Adrenal gland (tissue), 5 donors: ENCODE results near the gene KDM4C.

Experiments used
- POLR2A ChIP-seq, 2 donors: fragments of 450-650 bp; IDR thresholded peaks; one replicate each; pipeline ENCODE4 v1.6.1; 2017; ENCODE audit warnings: antibody characterized with exemption in 2 of 2, mild to moderate bottlenecking in 2 of 2, moderate library complexity in 1 of 2
- TF ChIP-seq, protein P1 (sequence below), 6 experiments: fragments of 450-650 bp in 4 of 6; fragments of 200-600 bp in 2 of 6; sonication (generic) in 1 of 6; IDR thresholded peaks; 1 replicate in 5 of 6; 2 replicates in 1 of 6; pipeline versions ENCODE4 v1.5.1 to v1.8.0; 2016 to 2021; ENCODE audit warnings: antibody characterized with exemption in 6 of 6, mild to moderate bottlenecking in 2 of 6, moderate library complexity in 1 of 6
- donor health status: DM: no; HTN: no; CAD: no.

DNA sequence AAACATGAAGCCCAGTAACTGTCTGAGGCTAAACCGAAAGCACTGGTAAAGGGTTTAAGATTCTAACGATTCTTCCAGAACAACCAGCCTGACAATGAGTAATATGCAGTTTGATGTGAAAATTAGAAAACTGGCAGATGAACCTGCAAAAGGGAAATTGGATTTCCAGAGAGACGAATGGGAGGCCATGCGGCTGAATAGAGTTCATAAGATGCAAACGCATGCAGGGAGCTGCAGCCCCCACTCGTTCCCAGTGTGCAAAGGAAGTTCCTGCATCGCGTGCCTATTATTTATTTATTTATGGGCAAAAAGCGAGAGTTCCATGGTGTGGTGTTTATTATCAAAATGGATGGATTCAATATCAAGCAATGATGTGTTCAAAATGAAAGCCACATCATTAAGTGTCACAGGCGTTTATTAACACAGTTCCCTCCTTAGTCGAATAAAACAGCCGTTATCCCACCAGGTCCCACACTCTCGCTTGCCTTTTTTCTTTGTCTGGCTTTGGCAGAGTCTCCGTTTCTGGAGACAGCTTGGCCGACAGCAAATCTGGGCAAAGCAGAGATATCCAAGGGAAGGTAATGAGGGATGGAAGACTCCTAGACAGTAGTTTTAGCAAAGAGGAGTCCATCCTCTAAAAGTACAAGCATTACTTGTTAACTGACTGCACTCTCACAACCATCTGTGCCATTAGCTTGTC is 451.4 kb downstream of the KDM4C start:
- TF ChIP-seq, protein P1, sequence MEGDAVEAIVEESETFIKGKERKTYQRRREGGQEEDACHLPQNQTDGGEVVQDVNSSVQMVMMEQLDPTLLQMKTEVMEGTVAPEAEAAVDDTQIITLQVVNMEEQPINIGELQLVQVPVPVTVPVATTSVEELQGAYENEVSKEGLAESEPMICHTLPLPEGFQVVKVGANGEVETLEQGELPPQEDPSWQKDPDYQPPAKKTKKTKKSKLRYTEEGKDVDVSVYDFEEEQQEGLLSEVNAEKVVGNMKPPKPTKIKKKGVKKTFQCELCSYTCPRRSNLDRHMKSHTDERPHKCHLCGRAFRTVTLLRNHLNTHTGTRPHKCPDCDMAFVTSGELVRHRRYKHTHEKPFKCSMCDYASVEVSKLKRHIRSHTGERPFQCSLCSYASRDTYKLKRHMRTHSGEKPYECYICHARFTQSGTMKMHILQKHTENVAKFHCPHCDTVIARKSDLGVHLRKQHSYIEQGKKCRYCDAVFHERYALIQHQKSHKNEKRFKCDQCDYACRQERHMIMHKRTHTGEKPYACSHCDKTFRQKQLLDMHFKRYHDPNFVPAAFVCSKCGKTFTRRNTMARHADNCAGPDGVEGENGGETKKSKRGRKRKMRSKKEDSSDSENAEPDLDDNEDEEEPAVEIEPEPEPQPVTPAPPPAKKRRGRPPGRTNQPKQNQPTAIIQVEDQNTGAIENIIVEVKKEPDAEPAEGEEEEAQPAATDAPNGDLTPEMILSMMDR (IDR thresholded peaks at IDR 0.05), result no peak
- TF ChIP-seq POLR2A (IDR thresholded peaks at IDR 0.05), result no peak
